ENCODE measurements around the gene PSD4. TPM values are rescaled to one million over a fixed set of nuclear protein-coding genes. Genes with fewer than 3 reads are reported as not detected.

PSD4 gene
- total and polyA plus RNA-seq, 10 of the 15 experiments (the other 5 are each of a cell fraction or from before 2014, with no cell fraction given): 0.68 to 114 (median 35.1) TPM

GRCh38 chr2:113231064-113231463, 57.3 kb downstream of the PSD4 start:
- Histone ChIP-seq H3K79me2 (ENCODE audit: control insufficient read depth, insufficient read depth, low read length) (peaks cover 5% of the 10 kb centered on the region), H2AFZ (ENCODE audit: control insufficient read depth, low read depth, low read length) (no peak overlapping the region), H3K4me2 (ENCODE audit: control insufficient read depth, insufficient read depth) (no peak overlapping the region), H3K27ac (ENCODE audit: control insufficient read depth, insufficient read depth) (no peak overlapping the region), H3K4me1 (ENCODE audit: control insufficient read depth, insufficient read depth, low read length) (no peaks in the 10 kb centered on the region), H3K9ac (ENCODE audit: control insufficient read depth, insufficient read depth, low read length) (no peak overlapping the region), H4K20me1 (ENCODE audit: control insufficient read depth, insufficient read depth) (no peaks in the 10 kb centered on the region), H3K27me3 (replicated peaks in 1 of 2; ENCODE audit: control insufficient read depth in 2 of 2, insufficient read depth in 2 of 2, low read length in 1 of 2) (no peaks in the 10 kb centered on the region; a peak in 2 of 4 replicates), H3K36me3 (ENCODE audit: control insufficient read depth in 2 of 2, insufficient read depth in 2 of 2, low read length in 1 of 2) (no peaks in the 10 kb centered on the region), H3K9me3 (replicated peaks; ENCODE audit: control insufficient read depth, insufficient read depth, low read length) (no peaks in the 10 kb centered on the region), H3K4me3 (no peak overlapping the region)
- ChIA-PET CTCF (interaction anchor here (0.7 to 1.3 kb wide), 3 partner anchors 27 to 143 kb away, joined by 3 read pairs; no protein-coding TSS in a partner anchor), RAD21 (ENCODE audit: unreplicated experiment) (no interaction called here), SMC1A (ENCODE audit: uncharacterized antibody, unreplicated experiment) (interaction anchor here (0.6 to 2.0 kb wide), 3 partner anchors 8 to 93 kb away, joined by 3 to 8 read pairs (median 4); no protein-coding TSS in a partner anchor), POLR2A (no interaction called here)
- in situ Hi-C loops (cut with MboI) (no loop called here), intact Hi-C loops (cut with micrococcal nuclease; ENCODE audit: unreplicated experiment) (no loop called here)
- 1% methylated on average over 3 of the region's 3 CpGs for WGBS (ENCODE audit: insufficient coverage, insufficient replicate concordance, low lambda C conversion rate, missing lambda C conversion rate)
- no peak for DNase-seq (ENCODE audit: low read depth, low spot score)
- TF ChIP-seq RELB (IDR thresholded peaks at IDR 0.05; ENCODE audit: low read depth) (no peak), BRCA1 (IDR thresholded peaks at IDR 0.05; ENCODE audit: low read depth, low read length) (no peak), CHD4 (IDR thresholded peaks at IDR 0.05) (no peak), NR2C2 (IDR thresholded peaks at IDR 0.05; ENCODE audit: borderline replicate concordance, control insufficient read depth, insufficient read length, low read depth) (no peak), ZNF207 (IDR thresholded peaks at IDR 0.05; ENCODE audit: borderline replicate concordance) (no peak), LARP7 (IDR thresholded peaks at IDR 0.05) (no peak), KAT2A (conservative IDR thresholded peaks at IDR 0.05; ENCODE audit: control insufficient read depth, low read depth, low read length) (no peak), ATF2 (IDR thresholded peaks at IDR 0.05; ENCODE audit: low read length) (no peak), ETV6 (conservative IDR thresholded peaks at IDR 0.05 in 1 of 2, IDR thresholded peaks at IDR 0.05 in 1 of 2; ENCODE audit: borderline replicate concordance in 1 of 2, low read depth in 1 of 2) (no peak), NR2F1 (conservative IDR thresholded peaks at IDR 0.05) (no peak), USF2 (IDR thresholded peaks at IDR 0.05; ENCODE audit: borderline replicate concordance, low read depth, low read length) (no peak), EED (IDR thresholded peaks at IDR 0.05; ENCODE audit: low read depth) (no peak), BMI1 (IDR thresholded peaks at IDR 0.05; ENCODE audit: borderline replicate concordance) (no peak), RFX5 (IDR thresholded peaks at IDR 0.05; ENCODE audit: low read depth, low read length) (no peak), EGR1 (IDR thresholded peaks at IDR 0.05; ENCODE audit: borderline replicate concordance in 1 of 2, low read depth in 2 of 2, low read length in 2 of 2) (no peak), HSF1 (IDR thresholded peaks at IDR 0.05; ENCODE audit: low read depth, low read length) (no peak), WRNIP1 (IDR thresholded peaks at IDR 0.05; ENCODE audit: borderline replicate concordance, low read depth, low read length) (no peak), SUPT20H (IDR thresholded peaks at IDR 0.05; ENCODE audit: borderline replicate concordance, control insufficient read depth, low read depth, low read length) (no peak)
- no peak for FAIRE-seq
- BruUV-seq (replicated peaks): no TSS peak
- ATAC-seq: no peak

Measured in GM12878 (cell line).